Sigmoid colon (tissue), 7 donors: ENCODE data around the gene MYO7A. TPM values are rescaled to one million over a fixed set of nuclear protein-coding genes. Genes with fewer than 3 reads are reported as not detected.

Source experiments
- DNase-seq: peaks from one replicate; pipeline ENCODE4 v3.0.0-alpha.2; 2019
- H3K27ac ChIP-seq, 4 donors: fragments of 200-600 bp; sonication (generic); one replicate each; pipeline ENCODE4 v1.5.1; 2016 to 2019; ENCODE audit warnings: mild to moderate bottlenecking in 1 of 4
- H3K27me3 ChIP-seq, 3 donors: fragments of 200-600 bp; sonication (generic); one replicate each; pipeline ENCODE4 v1.5.1; 2019; ENCODE audit warnings: mild to moderate bottlenecking in 1 of 3
- H3K36me3 ChIP-seq, 4 donors: fragments of 200-600 bp; sonication (generic); one replicate each; pipeline ENCODE4 v1.5.1; 2016 to 2019
- H3K4me1 ChIP-seq, 4 donors: fragments of 200-600 bp; sonication (generic); one replicate each; pipeline ENCODE4 v1.5.1; 2017 to 2019
- H3K4me3 ChIP-seq, 4 donors: fragments of 200-600 bp; sonication (generic); one replicate each; pipeline ENCODE4 v1.5.1; 2017 to 2019; ENCODE audit warnings: mild to moderate bottlenecking in 2 of 4, moderate library complexity in 1 of 4
- H3K9me3 ChIP-seq, 4 donors: fragments of 200-600 bp in 3 of 4; sonication (generic) in 3 of 4; one replicate each; pipeline versions ENCODE4 v1.5.1 to v1.6.1; 2013 to 2019
- CTCF ChIP-seq, 4 experiments: fragments of 450-650 bp in 3 of 4; fragments of 200-600 bp in 1 of 4; IDR thresholded peaks; one replicate each; pipeline ENCODE4 v1.5.1; 2016 to 2019; ENCODE audit warnings: antibody characterized with exemption in 4 of 4, mild to moderate bottlenecking in 3 of 4, moderate library complexity in 2 of 4
- EP300 ChIP-seq, 4 donors: sonication (generic); formaldehyde crosslinking; IDR thresholded peaks; one replicate each; pipeline ENCODE4 v1.6.1; 2017; ENCODE audit warnings: antibody characterized with exemption in 4 of 4
- POLR2A ChIP-seq, 2 donors: fragments of 450-650 bp; IDR thresholded peaks; one replicate each; pipeline ENCODE4 v1.6.1; 2016; ENCODE audit warnings: antibody characterized with exemption in 2 of 2, mild to moderate bottlenecking in 2 of 2, moderate library complexity in 2 of 2
- POLR2AphosphoS5 ChIP-seq, 4 donors: sonication (generic); formaldehyde crosslinking; IDR thresholded peaks; one replicate each; pipeline ENCODE4 v1.6.1; 2017; ENCODE audit warnings: antibody characterized with exemption in 4 of 4
- WGBS, 2 donors: extraction: QIAGEN DNeasy Blood & Tissue Kit; methylation state at CpG; one replicate each; pipeline ENCODE4 v1.1.7; 2013; 5-methylcytosine and 5-hydroxymethylcytosine counted together
- intact Hi-C: fragments of 100-400 bp; cut with DNase I; formaldehyde crosslinking; loops from one replicate; pipeline ENCODE4 v1.15.1; 2023
- polyA plus RNA-seq, 3 donors: library from polyadenylated mRNA; stranded (reverse); fragments of 200-250 nt; gene quantifications; one replicate each; pipeline ENCODE4 v1.2.3, GENCODE V29; 2013
- total RNA-seq, 4 donors: library from RNA; depleted of rRNA; stranded (reverse); fragments of >200 nt; gene quantifications; one replicate each; pipeline ENCODE4 v1.1.0, GENCODE V29; 2016
- donor health status: healthy with polysubstance abuse.
- donor health status: Bipolar disorder and iron deficiency.
- donor health status: healthy.

Gene MYO7A
- total and polyA plus RNA-seq, 7 donors, result 1.8 to 12.8 (median 7.7) TPM

DNA sequence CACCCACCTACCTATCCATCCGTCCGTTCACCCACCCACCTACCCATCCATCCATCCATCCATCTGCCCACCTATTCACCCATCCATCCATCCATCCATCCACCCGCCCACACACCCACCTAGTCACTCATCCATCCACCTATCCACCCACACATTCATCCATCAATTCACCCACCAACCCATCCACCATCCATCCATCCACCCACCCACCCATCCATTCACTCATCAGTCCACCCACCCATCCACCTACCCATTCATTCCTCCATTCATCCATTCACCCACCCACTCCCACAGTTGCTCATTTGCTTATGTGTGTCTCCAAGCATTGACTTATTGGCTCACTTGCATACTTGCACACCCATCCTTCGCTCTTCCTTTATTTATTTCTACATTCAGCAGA lies 50.1 kb downstream of the MYO7A start:
- intact Hi-C loops, result no loop called here
- no peak overlapping the region for H3K27ac ChIP-seq
- H3K4me1 ChIP-seq, result no peaks in the 10 kb centered on the region
- H3K9me3 ChIP-seq, result no peaks in the 10 kb centered on the region
- WGBS, 2 donors, result 94 to 95% methylated on average over 4 of the region's 4 CpGs
- no peak for TF ChIP-seq CTCF (IDR thresholded peaks at IDR 0.05)
- TF ChIP-seq POLR2A (IDR thresholded peaks at IDR 0.05), result no peak
- TF ChIP-seq POLR2AphosphoS5 (IDR thresholded peaks at IDR 0.05), result no peak
- TF ChIP-seq EP300 (IDR thresholded peaks at IDR 0.05), result no peak
- no peaks in the 10 kb centered on the region for H3K27me3 ChIP-seq
- H3K4me3 ChIP-seq, result no peak overlapping the region
- DNase-seq, result no peak
- H3K36me3 ChIP-seq, result no peaks in the 10 kb centered on the region

DNA sequence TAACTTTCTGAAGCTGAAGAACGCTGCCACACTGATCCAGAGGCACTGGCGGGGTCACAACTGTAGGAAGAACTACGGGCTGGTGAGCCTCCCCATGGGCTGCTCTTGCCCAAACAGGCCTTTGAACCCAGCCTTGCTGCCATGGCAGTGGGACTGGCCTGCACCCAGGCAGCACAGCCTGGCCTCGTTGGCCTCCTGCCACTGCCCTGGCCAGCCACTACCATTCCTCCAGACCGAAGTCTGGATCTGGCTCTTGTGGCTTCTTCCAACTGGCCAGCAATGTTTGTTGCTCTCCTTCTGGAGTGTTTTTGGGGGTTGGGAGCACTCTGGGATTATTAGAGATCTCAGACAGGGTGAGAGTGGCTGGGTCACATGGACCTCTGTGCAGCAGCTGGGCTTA lies 51.0 kb downstream of the MYO7A start:
- H3K4me3 ChIP-seq, result no peak overlapping the region
- DNase-seq, result no peak
- no peaks in the 10 kb centered on the region for H3K27me3 ChIP-seq
- 77 to 83% methylated on average over 5 of the region's 5 CpGs for WGBS, 2 donors
- H3K4me1 ChIP-seq, result no peaks in the 10 kb centered on the region
- no peaks in the 10 kb centered on the region for H3K9me3 ChIP-seq
- no peaks in the 10 kb centered on the region for H3K36me3 ChIP-seq
- intact Hi-C loops, result no loop called here
- TF ChIP-seq CTCF (IDR thresholded peaks at IDR 0.05) (no peak), POLR2A (IDR thresholded peaks at IDR 0.05) (no peak), EP300 (IDR thresholded peaks at IDR 0.05) (no peak), POLR2AphosphoS5 (IDR thresholded peaks at IDR 0.05) (no peak)
- no peak overlapping the region for H3K27ac ChIP-seq

GRCh38 chr11:77179681-77180080 lies 51.6 kb downstream of the MYO7A start:
- 97% methylated on average over 19 of the region's 19 CpGs for WGBS, 2 donors
- H3K9me3 ChIP-seq, result no peaks in the 10 kb centered on the region
- H3K36me3 ChIP-seq, result no peaks in the 10 kb centered on the region
- no peak for DNase-seq
- intact Hi-C loops, result no loop called here
- H3K4me3 ChIP-seq, result no peak overlapping the region
- no peaks in the 10 kb centered on the region for H3K27me3 ChIP-seq
- TF ChIP-seq CTCF (IDR thresholded peaks at IDR 0.05) (no peak), POLR2AphosphoS5 (IDR thresholded peaks at IDR 0.05) (no peak), POLR2A (IDR thresholded peaks at IDR 0.05) (no peak), EP300 (IDR thresholded peaks at IDR 0.05) (no peak)
- H3K4me1 ChIP-seq, result no peaks in the 10 kb centered on the region
- no peak overlapping the region for H3K27ac ChIP-seq

- H3K36me3 ChIP-seq, result no peaks in the 10 kb centered on the region
- H3K4me3 ChIP-seq, result no peak overlapping the region
- no peak overlapping the region for H3K27ac ChIP-seq
- 90 to 91% methylated on average over 11 of the region's 11 CpGs for WGBS, 2 donors
- no peaks in the 10 kb centered on the region for H3K4me1 ChIP-seq
- no peaks in the 10 kb centered on the region for H3K27me3 ChIP-seq
- TF ChIP-seq EP300 (IDR thresholded peaks at IDR 0.05) (no peak), POLR2AphosphoS5 (IDR thresholded peaks at IDR 0.05) (no peak), POLR2A (IDR thresholded peaks at IDR 0.05) (no peak), CTCF (IDR thresholded peaks at IDR 0.05) (no peak)
- intact Hi-C loops, result no loop called here
- no peaks in the 10 kb centered on the region for H3K9me3 ChIP-seq
- DNase-seq, result no peak
Measured at GRCh38 chr11:77180346-77180745, 52.3 kb downstream of the MYO7A start.

DNA sequence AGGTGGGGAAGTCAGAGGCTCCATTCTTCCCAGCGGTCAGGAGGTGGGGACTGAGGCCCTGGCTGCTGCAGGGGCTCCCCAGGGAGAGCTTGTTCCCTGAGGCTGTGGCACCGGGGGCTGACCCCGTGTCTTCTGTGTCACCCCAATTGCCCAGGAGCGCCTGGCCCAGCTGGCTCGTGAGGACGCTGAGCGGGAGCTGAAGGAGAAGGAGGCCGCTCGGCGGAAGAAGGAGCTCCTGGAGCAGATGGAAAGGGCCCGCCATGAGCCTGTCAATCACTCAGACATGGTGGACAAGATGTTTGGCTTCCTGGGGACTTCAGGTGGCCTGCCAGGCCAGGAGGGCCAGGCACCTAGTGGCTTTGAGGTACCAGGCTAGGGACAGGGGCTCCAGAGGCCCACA lies 53.2 kb downstream of the MYO7A start:
- Histone ChIP-seq H3K36me3 (no peaks in the 10 kb centered on the region), H3K4me3 (no peak overlapping the region), H3K4me1 (no peaks in the 10 kb centered on the region), H3K27ac (no peak overlapping the region), H3K9me3 (no peaks in the 10 kb centered on the region), H3K27me3 (no peaks in the 10 kb centered on the region)
- no peak for DNase-seq
- intact Hi-C loops, result no loop called here
- no peak for TF ChIP-seq EP300 (IDR thresholded peaks at IDR 0.05)
- no peak for TF ChIP-seq POLR2A (IDR thresholded peaks at IDR 0.05)
- TF ChIP-seq CTCF (IDR thresholded peaks at IDR 0.05), result no peak
- TF ChIP-seq POLR2AphosphoS5 (IDR thresholded peaks at IDR 0.05), result no peak
- WGBS, 2 donors, result 90 to 95% methylated on average over 11 of the region's 11 CpGs
